HG03135 (cell line): ENCODE measurements around the gene CHRNA4.
"Not testable (repeated sequence)": the region's sequence is repeated elsewhere in the genome, so short reads cannot be mapped to it uniquely, and the experiment has no call there.

Source experiments
- ATAC-seq: cut with Tn5 transposase; IDR thresholded peaks from one replicate; pipeline ENCODE4 v1.9.1; 2021; ENCODE audit warnings: mild to moderate bottlenecking, moderate library complexity; ENCODE audit not compliant: unreplicated experiment

Gene CHRNA4

GRCh38 chr20:63311186-63311832, 49.8 kb downstream of the CHRNA4 start:
- no peak for ATAC-seq

- ATAC-seq = no peak
These were observed 50.7 kb downstream of the CHRNA4 start for GRCh38 chr20:63310265-63310991.

- no peak for ATAC-seq
These were observed 51.7 kb downstream of the CHRNA4 start for GRCh38 chr20:63309261-63310071.

GRCh38 chr20:63308218-63308911, 52.8 kb downstream of the CHRNA4 start:
- ATAC-seq = no peak

GRCh38 chr20:63307538-63308217, 53.5 kb downstream of the CHRNA4 start:
- no peak for ATAC-seq

GRCh38 chr20:63306673-63307537, 54.2 kb downstream of the CHRNA4 start:
- ATAC-seq = no peak

GRCh38 chr20:63305933-63306672, 55.0 kb downstream of the CHRNA4 start:
- ATAC-seq = not testable (repeated sequence)

GRCh38 chr20:63305393-63305792, 55.8 kb downstream of the CHRNA4 start:
- no peak for ATAC-seq

GRCh38 chr20:63303095-63303666, 58.0 kb downstream of the CHRNA4 start:
- ATAC-seq = no peak

GRCh38 chr20:63301671-63302070, 59.5 kb downstream of the CHRNA4 start:
- ATAC-seq = no peak

GRCh38 chr20:63298731-63299312, 62.3 kb downstream of the CHRNA4 start:
- ATAC-seq = no peak

- no peak for ATAC-seq
These were observed 63.2 kb downstream of the CHRNA4 start for GRCh38 chr20:63297796-63298572.

GRCh38 chr20:63297371-63297781, 63.8 kb downstream of the CHRNA4 start:
- no peak for ATAC-seq

GRCh38 chr20:63296531-63297299, 64.4 kb downstream of the CHRNA4 start:
- no peak for ATAC-seq

- ATAC-seq = no peak
These were observed 65.3 kb downstream of the CHRNA4 start for GRCh38 chr20:63295846-63296245.

GRCh38 chr20:63295422-63295821, 65.7 kb downstream of the CHRNA4 start:
- no peak for ATAC-seq

- no peak for ATAC-seq
These were observed 66.1 kb downstream of the CHRNA4 start for GRCh38 chr20:63295018-63295417.
